Glomerular visceral epithelial cell (primary cell): ENCODE results near the gene NMNAT2.

ENCODE experiments used
- DNase-seq: peaks from one replicate; pipeline ENCODE4 v3.0.0-alpha.2; 2016; ENCODE audit errors: extremely low spot score

Gene NMNAT2

GRCh38 chr1:183310753-183311479, 107.3 kb downstream of the NMNAT2 start:
- no peak for DNase-seq

- DNase-seq: no peak
Measured at GRCh38 chr1:183308719-183309118, 109.5 kb downstream of the NMNAT2 start.

- DNase-seq: no peak
Measured at GRCh38 chr1:183306317-183307042, 111.7 kb downstream of the NMNAT2 start.

GRCh38 chr1:183304440-183305107, 113.6 kb downstream of the NMNAT2 start:
- no peak for DNase-seq

- DNase-seq: no peak
Measured at GRCh38 chr1:183303901-183304300, 114.3 kb downstream of the NMNAT2 start.

GRCh38 chr1:183303323-183303645, 114.9 kb downstream of the NMNAT2 start:
- no peak for DNase-seq

- DNase-seq: no peak
Measured at GRCh38 chr1:183302452-183303322, 115.5 kb downstream of the NMNAT2 start.

- DNase-seq: no peak
Measured at GRCh38 chr1:183301239-183301638, 116.9 kb downstream of the NMNAT2 start.

- no peak for DNase-seq
Measured at GRCh38 chr1:183300828-183301227, 117.4 kb downstream of the NMNAT2 start.

- DNase-seq: no peak
Measured at GRCh38 chr1:183300395-183300794, 117.8 kb downstream of the NMNAT2 start.

- DNase-seq: no peak
Measured at GRCh38 chr1:183296782-183297181, 121.4 kb downstream of the NMNAT2 start.

- DNase-seq: no peak
Measured at GRCh38 chr1:183295521-183295920, 122.7 kb downstream of the NMNAT2 start.

- DNase-seq: no peak
Measured at GRCh38 chr1:183293876-183294275, 124.3 kb downstream of the NMNAT2 start.

GRCh38 chr1:183293241-183293640, 124.9 kb downstream of the NMNAT2 start:
- DNase-seq: no peak

GRCh38 chr1:183291802-183292514, 126.2 kb downstream of the NMNAT2 start:
- peak; percentile 62 for DNase-seq

- no peak for DNase-seq
Measured at GRCh38 chr1:183291216-183291762, 126.9 kb downstream of the NMNAT2 start.

- no peak for DNase-seq
Measured at GRCh38 chr1:183290628-183291027, 127.6 kb downstream of the NMNAT2 start.

- no peak for DNase-seq
Measured at GRCh38 chr1:183289051-183289496, 129.1 kb downstream of the NMNAT2 start.

GRCh38 chr1:183288583-183288982, 129.6 kb downstream of the NMNAT2 start:
- no peak for DNase-seq

- no peak for DNase-seq
Measured at GRCh38 chr1:183287191-183287675, 130.9 kb downstream of the NMNAT2 start.

- no peak for DNase-seq
Measured at GRCh38 chr1:183285746-183286145, 132.4 kb downstream of the NMNAT2 start.
